Panc1 (cell line): Measurements from ENCODE around the gene CAND2. TPM values are rescaled to one million over a fixed set of nuclear protein-coding genes. Genes with fewer than 3 reads are reported as not detected.

Source experiments
- ATAC-seq: fragments of 200-7000 bp; cut with Tn5 transposase; 2 replicates; pipeline ENCODE4 v1.9.1; 2020; ENCODE audit warnings: mild to moderate bottlenecking, moderate library complexity
- BruUV-seq: library from RNA; stranded (reverse); fragments of 400-500 nt; replicated peaks from 2 replicates; lab custom pipeline; 2021; lab: Mats Ljungman, UMichigan
- CTCF ChIA-PET: fragments of 300-600 bp; sonication (Branson Sonifier 250); formaldehyde crosslinking; loops from one replicate; lab custom pipeline; 2022; ENCODE audit warnings: antibody characterized with exemption; lab: Charles Lee
- POLR2A ChIA-PET: fragments of 300-600 bp; sonication (Branson Sonifier 250); formaldehyde crosslinking; loops from one replicate; lab custom pipeline; 2022; ENCODE audit warnings: antibody characterized with exemption; lab: Charles Lee
- DNase-seq: peaks from one replicate; pipeline ENCODE4 v3.0.0-alpha.2; 2010; ENCODE audit warnings: low read depth, low spot score
- H3K27ac ChIP-seq: 2 replicates; pipeline ENCODE4 v1.5.1; 2011; ENCODE audit warnings: mild to moderate bottlenecking, low read length, inconsistent platforms
- H3K27me3 ChIP-seq: fragments of 200-500 bp; sonication (Bioruptor generic); 2 replicates; pipeline ENCODE4 v1.6.0; 2014; ENCODE audit warnings: low read length, inconsistent platforms; ENCODE audit not compliant: control insufficient read depth, insufficient read depth
- H3K36me3 ChIP-seq: fragments of 200-500 bp; sonication (Bioruptor generic); 2 replicates; pipeline ENCODE4 v1.5.1; 2014; ENCODE audit warnings: inconsistent platforms, mild to moderate bottlenecking, low read length, moderate library complexity; ENCODE audit not compliant: control insufficient read depth, insufficient read depth
- H3K4me1 ChIP-seq: 2 replicates; pipeline ENCODE4 v1.5.1; 2011; ENCODE audit warnings: inconsistent platforms, mild to moderate bottlenecking, low read length, moderate library complexity; ENCODE audit not compliant: control insufficient read depth, insufficient read depth
- H3K4me3 ChIP-seq, 2 experiments: 2 replicates each; pipeline ENCODE4 v1.5.1; 2011 to 2012; ENCODE audit warnings: low read depth in 2 of 2, low read length in 2 of 2, mild to moderate bottlenecking in 2 of 2, inconsistent platforms in 1 of 2, moderate library complexity in 1 of 2
- H3K9me3 ChIP-seq: fragments of 200-500 bp; sonication (Bioruptor generic); 2 replicates; pipeline ENCODE4 v1.5.1; 2014; ENCODE audit warnings: low read depth, mild to moderate bottlenecking, inconsistent platforms, low read length, moderate library complexity; ENCODE audit not compliant: control insufficient read depth, insufficient read depth
- POLR2AphosphoS5 ChIP-seq: IDR thresholded peaks from 2 replicates; pipeline ENCODE4 v1.6.1; 2012; ENCODE audit warnings: mild to moderate bottlenecking, low read depth, low read length, moderate library complexity
- SIN3A ChIP-seq: IDR thresholded peaks from 2 replicates; pipeline ENCODE4 v1.6.1; 2012; ENCODE audit warnings: low read depth, mild to moderate bottlenecking, low read length, moderate library complexity, borderline replicate concordance; ENCODE audit not compliant: insufficient read depth
- TCF7L2 ChIP-seq: IDR thresholded peaks from 2 replicates; pipeline ENCODE4 v1.6.1; 2011; ENCODE audit warnings: mild to moderate bottlenecking, low read depth, low read length, inconsistent platforms
- in situ Hi-C: cut with HindIII; loops from 2 replicates; pipeline ENCODE4 v1.10.0; 2016; ENCODE audit warnings: low sequenced_read_pairs, low pct_unique_long_range_greater_than_20kb
- intact Hi-C: fragments of 100-400 bp; cut with micrococcal nuclease; formaldehyde crosslinking; loops from one replicate; pipeline ENCODE4 v1.10.0; 2022; ENCODE audit not compliant: unreplicated experiment
- total RNA-seq: library from RNA; stranded (reverse); gene quantifications from one replicate; pipeline ENCODE4 v1.2.1, GENCODE V29; 2021; ENCODE audit not compliant: unreplicated experiment
- TF ChIP-seq, protein P1 (sequence below): fragments of 450-650 bp; IDR thresholded peaks from 2 replicates; pipeline ENCODE4 v1.5.1; 2017; ENCODE audit warnings: mild to moderate bottlenecking
- TF ChIP-seq, protein P2 (sequence below), 2 experiments: IDR thresholded peaks; 2 replicates each; pipeline ENCODE4 v1.6.1; 2011 to 2012; ENCODE audit warnings: low read depth in 2 of 2, control low read depth in 1 of 2, low read length in 1 of 2, mild to moderate bottlenecking in 1 of 2, moderate library complexity in 1 of 2; ENCODE audit not compliant: insufficient read depth in 1 of 2

CAND2 gene
- total RNA-seq, 1 experiment from 2014 or later: 0.13 TPM

GRCh38 chr3:12875857-12876836 lies 79.7 kb downstream of the CAND2 start:
- no TSS peak for BruUV-seq
- Histone ChIP-seq H3K27ac (no peak overlapping the region), H3K9me3 (no peaks in the 10 kb centered on the region), H3K4me1 (no peaks in the 10 kb centered on the region), H3K4me3 (peak overlapping the region; percentile 25 to 38), H3K36me3 (no peaks in the 10 kb centered on the region), H3K27me3 (no peaks in the 10 kb centered on the region)
- ATAC-seq (peak; percentile 72), DNase-seq (no peak)
- ChIA-PET POLR2A (no interaction called here), CTCF (no interaction called here)
- in situ Hi-C loops (no loop called here), intact Hi-C loops (no loop called here)
- no peak for TF ChIP-seq TCF7L2
- TF ChIP-seq, protein P1, sequence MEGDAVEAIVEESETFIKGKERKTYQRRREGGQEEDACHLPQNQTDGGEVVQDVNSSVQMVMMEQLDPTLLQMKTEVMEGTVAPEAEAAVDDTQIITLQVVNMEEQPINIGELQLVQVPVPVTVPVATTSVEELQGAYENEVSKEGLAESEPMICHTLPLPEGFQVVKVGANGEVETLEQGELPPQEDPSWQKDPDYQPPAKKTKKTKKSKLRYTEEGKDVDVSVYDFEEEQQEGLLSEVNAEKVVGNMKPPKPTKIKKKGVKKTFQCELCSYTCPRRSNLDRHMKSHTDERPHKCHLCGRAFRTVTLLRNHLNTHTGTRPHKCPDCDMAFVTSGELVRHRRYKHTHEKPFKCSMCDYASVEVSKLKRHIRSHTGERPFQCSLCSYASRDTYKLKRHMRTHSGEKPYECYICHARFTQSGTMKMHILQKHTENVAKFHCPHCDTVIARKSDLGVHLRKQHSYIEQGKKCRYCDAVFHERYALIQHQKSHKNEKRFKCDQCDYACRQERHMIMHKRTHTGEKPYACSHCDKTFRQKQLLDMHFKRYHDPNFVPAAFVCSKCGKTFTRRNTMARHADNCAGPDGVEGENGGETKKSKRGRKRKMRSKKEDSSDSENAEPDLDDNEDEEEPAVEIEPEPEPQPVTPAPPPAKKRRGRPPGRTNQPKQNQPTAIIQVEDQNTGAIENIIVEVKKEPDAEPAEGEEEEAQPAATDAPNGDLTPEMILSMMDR: peak; percentile 59

- ChIA-PET CTCF (no interaction called here), POLR2A (no interaction called here)
- no TSS peak for BruUV-seq
- no peaks in the 10 kb centered on the region for H3K36me3 ChIP-seq
- ATAC-seq (no peak), DNase-seq (no peak)
- no peaks in the 10 kb centered on the region for H3K27me3 ChIP-seq
- no peak overlapping the region for H3K27ac ChIP-seq
- no peaks in the 10 kb centered on the region for H3K9me3 ChIP-seq
- TF ChIP-seq, protein P1: no peak
- TF ChIP-seq, protein P2, sequence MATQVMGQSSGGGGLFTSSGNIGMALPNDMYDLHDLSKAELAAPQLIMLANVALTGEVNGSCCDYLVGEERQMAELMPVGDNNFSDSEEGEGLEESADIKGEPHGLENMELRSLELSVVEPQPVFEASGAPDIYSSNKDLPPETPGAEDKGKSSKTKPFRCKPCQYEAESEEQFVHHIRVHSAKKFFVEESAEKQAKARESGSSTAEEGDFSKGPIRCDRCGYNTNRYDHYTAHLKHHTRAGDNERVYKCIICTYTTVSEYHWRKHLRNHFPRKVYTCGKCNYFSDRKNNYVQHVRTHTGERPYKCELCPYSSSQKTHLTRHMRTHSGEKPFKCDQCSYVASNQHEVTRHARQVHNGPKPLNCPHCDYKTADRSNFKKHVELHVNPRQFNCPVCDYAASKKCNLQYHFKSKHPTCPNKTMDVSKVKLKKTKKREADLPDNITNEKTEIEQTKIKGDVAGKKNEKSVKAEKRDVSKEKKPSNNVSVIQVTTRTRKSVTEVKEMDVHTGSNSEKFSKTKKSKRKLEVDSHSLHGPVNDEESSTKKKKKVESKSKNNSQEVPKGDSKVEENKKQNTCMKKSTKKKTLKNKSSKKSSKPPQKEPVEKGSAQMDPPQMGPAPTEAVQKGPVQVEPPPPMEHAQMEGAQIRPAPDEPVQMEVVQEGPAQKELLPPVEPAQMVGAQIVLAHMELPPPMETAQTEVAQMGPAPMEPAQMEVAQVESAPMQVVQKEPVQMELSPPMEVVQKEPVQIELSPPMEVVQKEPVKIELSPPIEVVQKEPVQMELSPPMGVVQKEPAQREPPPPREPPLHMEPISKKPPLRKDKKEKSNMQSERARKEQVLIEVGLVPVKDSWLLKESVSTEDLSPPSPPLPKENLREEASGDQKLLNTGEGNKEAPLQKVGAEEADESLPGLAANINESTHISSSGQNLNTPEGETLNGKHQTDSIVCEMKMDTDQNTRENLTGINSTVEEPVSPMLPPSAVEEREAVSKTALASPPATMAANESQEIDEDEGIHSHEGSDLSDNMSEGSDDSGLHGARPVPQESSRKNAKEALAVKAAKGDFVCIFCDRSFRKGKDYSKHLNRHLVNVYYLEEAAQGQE (IDR thresholded peaks at IDR 0.05; ENCODE audit: insufficient read depth in 1 of 2, low read depth in 2 of 2, low read length in 1 of 2): no peak
- TF ChIP-seq TCF7L2 (no peak), POLR2AphosphoS5 (no peak), SIN3A (no peak)
- intact Hi-C loops: no loop called here
- in situ Hi-C loops: no loop called here
- no peak overlapping the region for H3K4me3 ChIP-seq
- H3K4me1 ChIP-seq: no peaks in the 10 kb centered on the region
These were observed 80.6 kb downstream of the CAND2 start for GRCh38 chr3:12877040-12877439.
